Epithelial cell of proximal tubule (primary cell): ENCODE results near the gene PPT1. TPM values are rescaled to one million over a fixed set of nuclear protein-coding genes. Genes with fewer than 3 reads are reported as not detected.

Experiments used
- DNase-seq: peaks from one replicate; pipeline ENCODE4 v3.0.0-alpha.2; 2011; ENCODE audit warnings: low read depth
- H3K4me3 ChIP-seq: 2 replicates; pipeline ENCODE4 v1.5.1; 2011; ENCODE audit warnings: low read depth, mild to moderate bottlenecking, low read length
- CTCF ChIP-seq: conservative IDR thresholded peaks from 2 replicates; pipeline ENCODE4 v1.5.1; 2012; ENCODE audit warnings: low read depth, mild to moderate bottlenecking, low read length
- total RNA-seq: library from RNA; depleted of rRNA; stranded (reverse); fragments of >200 nt; gene quantifications from 2 replicates; pipeline ENCODE4 v1.2.3, GENCODE V29; 2015

Gene PPT1
- total RNA-seq, 1 donor from 2014 or later: 29.6 TPM

GRCh38 chr1:40064797-40065499, 32.1 kb downstream of the PPT1 start:
- DNase-seq: no peak
- H3K4me3 ChIP-seq: no peak overlapping the region
- TF ChIP-seq CTCF: no peak

- H3K4me3 ChIP-seq: no peak overlapping the region
- no peak for DNase-seq
- TF ChIP-seq CTCF: no peak
Observed at GRCh38 chr1:40059960-40060750, 36.9 kb downstream of the PPT1 start.

GRCh38 chr1:40059338-40059959, 37.6 kb downstream of the PPT1 start:
- DNase-seq: no peak
- no peak overlapping the region for H3K4me3 ChIP-seq
- no peak for TF ChIP-seq CTCF

- no peak for TF ChIP-seq CTCF
- DNase-seq: no peak
- H3K4me3 ChIP-seq: no peak overlapping the region
Observed at GRCh38 chr1:40058453-40059337, 38.4 kb downstream of the PPT1 start.

GRCh38 chr1:40058097-40058452, 39.0 kb downstream of the PPT1 start:
- no peak overlapping the region for H3K4me3 ChIP-seq
- no peak for TF ChIP-seq CTCF
- no peak for DNase-seq

- H3K4me3 ChIP-seq: no peak overlapping the region
- no peak for TF ChIP-seq CTCF
- DNase-seq: no peak
Observed at GRCh38 chr1:40057310-40058030, 39.6 kb downstream of the PPT1 start.
